Measurements from ENCODE around the gene PET117.
"Not testable (repeated sequence)": the region's sequence is repeated elsewhere in the genome, so short reads cannot be mapped to it uniquely, and the experiment has no call there.

GRCh38 chr20:18088841-18089240, 48.8 kb upstream of the PET117 start:
- TF ChIP-seq CTCF, POLR2A (IDR thresholded peaks at IDR 0.05): not testable (repeated sequence)
